HepG2 (cell line): Measurements from ENCODE around the gene DDX28. TPM values are rescaled to one million over a fixed set of nuclear protein-coding genes. Genes with fewer than 3 reads are reported as not detected.

Experiments
- ARID2 ChIP-seq: sonication (generic); formaldehyde crosslinking; IDR thresholded peaks from 2 replicates; pipeline ENCODE4 v1.8.1; 2022; ENCODE audit warnings: mild to moderate bottlenecking, missing genetic modification reagents, borderline replicate concordance
- FOXA1 ChIP-seq, 2 experiments: fragments of 450-650 bp in 1 of 2; sonication (generic) in 1 of 2; formaldehyde crosslinking in 1 of 2; IDR thresholded peaks; 2 replicates each; pipeline versions ENCODE4 v1.4.0 to v1.6.1; 2016 to 2020; ENCODE audit warnings: missing genetic modification reagents in 1 of 2
- HNRNPUL1 ChIP-seq: fragments of 200-400 bp; formaldehyde crosslinking; IDR thresholded peaks from 2 replicates; pipeline ENCODE4 v1.6.1; 2017; ENCODE audit warnings: low read depth, mild to moderate bottlenecking, low read length, moderate library complexity
- HOXA3 ChIP-seq: sonication (generic); formaldehyde crosslinking; IDR thresholded peaks from 2 replicates; pipeline ENCODE4 v1.5.0; 2020; ENCODE audit warnings: missing genetic modification reagents
- IRX3 ChIP-seq: sonication (generic); formaldehyde crosslinking; IDR thresholded peaks from 2 replicates; pipeline ENCODE4 v1.8.1; 2023; ENCODE audit warnings: mild to moderate bottlenecking, low read depth, missing genetic modification reagents, borderline replicate concordance
- MATR3 ChIP-seq: sonication (generic); formaldehyde crosslinking; IDR thresholded peaks from 2 replicates; pipeline ENCODE4 v1.4.0; 2020; ENCODE audit warnings: missing genetic modification reagents
- MBNL3 ChIP-seq: fragments of 250-450 bp; sonication (Bioruptor Pico); conservative IDR thresholded peaks from 2 replicates; pipeline ENCODE4 v1.8.0; 2022; ENCODE audit warnings: mild to moderate bottlenecking, inconsistent platforms
- MLXIP ChIP-seq: sonication (generic); formaldehyde crosslinking; IDR thresholded peaks from 2 replicates; pipeline ENCODE4 v1.9.0; 2021; ENCODE audit warnings: missing genetic modification reagents, borderline replicate concordance
- MTA3 ChIP-seq: sonication (generic); formaldehyde crosslinking; IDR thresholded peaks from 2 replicates; pipeline ENCODE4 v1.4.0; 2020; ENCODE audit warnings: missing genetic modification reagents
- SOX6 ChIP-seq, 2 experiments: fragments of 450-650 bp in 1 of 2; sonication (generic) in 1 of 2; formaldehyde crosslinking in 1 of 2; IDR thresholded peaks; 2 replicates each; pipeline versions ENCODE4 v1.4.0 to v1.6.1; 2017 to 2020; ENCODE audit warnings: antibody characterized with exemption in 1 of 2, mild to moderate bottlenecking in 1 of 2, missing genetic modification reagents in 1 of 2
- SP2 ChIP-seq: sonication (generic); formaldehyde crosslinking; IDR thresholded peaks from 2 replicates; pipeline ENCODE4 v1.5.1; 2020; ENCODE audit warnings: mild to moderate bottlenecking, missing genetic modification reagents
- STAT5B ChIP-seq: sonication (generic); formaldehyde crosslinking; IDR thresholded peaks from 2 replicates; pipeline ENCODE4 v1.4.0; 2020; ENCODE audit warnings: missing genetic modification reagents
- SUZ12 ChIP-seq: fragments of 150-350 bp; IDR thresholded peaks from 2 replicates; pipeline ENCODE4 v1.6.1; 2014; ENCODE audit warnings: low read depth, low read length
- TBL1XR1 ChIP-seq: fragments of 150-350 bp; IDR thresholded peaks from 2 replicates; pipeline ENCODE4 v1.6.1; 2014; ENCODE audit warnings: borderline replicate concordance, low read length; ENCODE audit not compliant: partially characterized antibody
- ZBTB1 ChIP-seq: sonication (generic); formaldehyde crosslinking; IDR thresholded peaks from 2 replicates; pipeline ENCODE4 v1.4.0; 2020; ENCODE audit warnings: missing genetic modification reagents, borderline replicate concordance
- ZBTB20 ChIP-seq: sonication (generic); formaldehyde crosslinking; IDR thresholded peaks from 2 replicates; pipeline ENCODE4 v1.8.1; 2023; ENCODE audit warnings: missing genetic modification reagents, low read depth, mild to moderate bottlenecking, borderline replicate concordance
- ZFP82 ChIP-seq: sonication (generic); formaldehyde crosslinking; IDR thresholded peaks from 2 replicates; pipeline ENCODE4 v1.5.1; 2020; ENCODE audit warnings: mild to moderate bottlenecking, missing genetic modification reagents, borderline replicate concordance
- ZNF282 ChIP-seq: fragments of 450-650 bp; IDR thresholded peaks from 2 replicates; pipeline ENCODE4 v1.6.1; 2018; ENCODE audit not compliant: partially characterized antibody
- ZNF589 ChIP-seq: sonication (generic); formaldehyde crosslinking; conservative IDR thresholded peaks from 2 replicates; pipeline ENCODE4 v1.8.0; 2022; ENCODE audit warnings: mild to moderate bottlenecking, moderate library complexity, missing genetic modification reagents
- polyA plus RNA-seq, 8 experiments: library from polyadenylated mRNA; depleted of rRNA in 3 of 8; stranded (reverse) in 7 of 8; unstranded in 1 of 8; fragments of >200 nt; fragmentation: Illumina TruSeq in 4 of 8; extraction: Trizol in 4 of 8; gene quantifications; 2 replicates each; pipeline versions ENCODE4 v1.2.1 to v1.2.3, GENCODE V29; 2011 to 2016; ENCODE audit warnings: low read depth in 4 of 8, missing spikeins in 1 of 8, mixed read lengths in 1 of 8; ENCODE audit not compliant: insufficient read depth in 1 of 8
- total RNA-seq, 5 experiments: library from RNA; depleted of rRNA; stranded (reverse); fragments of >200 nt; fragmentation: Illumina TruSeq; extraction: Trizol; gene quantifications; 2 replicates each; pipeline ENCODE4 v1.2.3, GENCODE V29; 2016; ENCODE audit warnings: low read depth in 1 of 5
- TF ChIP-seq, protein P1 (sequence below): sonication (generic); formaldehyde crosslinking; IDR thresholded peaks from 2 replicates; pipeline ENCODE4 v1.5.0; 2020; ENCODE audit warnings: missing genetic modification reagents, mild to moderate bottlenecking, borderline replicate concordance
- TF ChIP-seq, protein P2 (sequence below): sonication (generic); formaldehyde crosslinking; IDR thresholded peaks from 2 replicates; pipeline ENCODE4 v1.8.0; 2022; ENCODE audit warnings: mild to moderate bottlenecking, missing genetic modification reagents, moderate library complexity
- TF ChIP-seq, protein P3 (sequence below): sonication (generic); formaldehyde crosslinking; IDR thresholded peaks from 2 replicates; pipeline ENCODE4 v1.8.1; 2023; ENCODE audit warnings: mild to moderate bottlenecking, inconsistent platforms, moderate library complexity, missing genetic modification reagents, borderline replicate concordance

Gene DDX28
- total and polyA plus RNA-seq, 2 of the 13 experiments (the other 11 are each of a cell fraction or from before 2014, with no cell fraction given), result 14.1 to 16.4 TPM

GRCh38 chr16:68022728-68023537 is at the start of gene DDX28, which contains the start of gene DUS2 (continued):
- TF ChIP-seq, protein P1, sequence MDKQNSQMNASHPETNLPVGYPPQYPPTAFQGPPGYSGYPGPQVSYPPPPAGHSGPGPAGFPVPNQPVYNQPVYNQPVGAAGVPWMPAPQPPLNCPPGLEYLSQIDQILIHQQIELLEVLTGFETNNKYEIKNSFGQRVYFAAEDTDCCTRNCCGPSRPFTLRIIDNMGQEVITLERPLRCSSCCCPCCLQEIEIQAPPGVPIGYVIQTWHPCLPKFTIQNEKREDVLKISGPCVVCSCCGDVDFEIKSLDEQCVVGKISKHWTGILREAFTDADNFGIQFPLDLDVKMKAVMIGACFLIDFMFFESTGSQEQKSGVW, result no peak
- TF ChIP-seq IRX3 (CRISPR knock-in tag), result peak; percentile 86; the same call in 1 of the 2 replicates
- TF ChIP-seq HOXA3 (CRISPR knock-in tag), result peak; percentile 98
- TF ChIP-seq ZFP82 (CRISPR knock-in tag), result peak; percentile 98; the same call in 1 of the 2 replicates
- TF ChIP-seq SP2 (CRISPR knock-in tag), result peak; percentile 56
- TF ChIP-seq ZNF589, result peak; percentile 46; the same call in 1 of the 2 replicates
- no peak for TF ChIP-seq MTA3
- TF ChIP-seq MLXIP, result no peak
- no peak for TF ChIP-seq ZNF282
- no peak for TF ChIP-seq MATR3 (CRISPR knock-in tag)
- peak; percentile 98 for TF ChIP-seq ARID2 (CRISPR knock-in tag)
- TF ChIP-seq, protein P2, sequence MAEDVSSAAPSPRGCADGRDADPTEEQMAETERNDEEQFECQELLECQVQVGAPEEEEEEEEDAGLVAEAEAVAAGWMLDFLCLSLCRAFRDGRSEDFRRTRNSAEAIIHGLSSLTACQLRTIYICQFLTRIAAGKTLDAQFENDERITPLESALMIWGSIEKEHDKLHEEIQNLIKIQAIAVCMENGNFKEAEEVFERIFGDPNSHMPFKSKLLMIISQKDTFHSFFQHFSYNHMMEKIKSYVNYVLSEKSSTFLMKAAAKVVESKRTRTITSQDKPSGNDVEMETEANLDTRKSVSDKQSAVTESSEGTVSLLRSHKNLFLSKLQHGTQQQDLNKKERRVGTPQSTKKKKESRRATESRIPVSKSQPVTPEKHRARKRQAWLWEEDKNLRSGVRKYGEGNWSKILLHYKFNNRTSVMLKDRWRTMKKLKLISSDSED (CRISPR knock-in tag), result peak; percentile 69; the same call in 1 of the 2 replicates
- no peak for TF ChIP-seq ZBTB1 (CRISPR knock-in tag)
- TF ChIP-seq FOXA1 (IDR thresholded peaks at IDR 0.05), result no peak
- TF ChIP-seq FOXA1 (CRISPR knock-in tag; IDR thresholded peaks at IDR 0.05), result peak; percentile 76
- no peak for TF ChIP-seq ZBTB20 (CRISPR knock-in tag)
- peak; percentile 52 for TF ChIP-seq TBL1XR1
- TF ChIP-seq MBNL3, result no peak
- peak; percentile 8; the same call in 1 of the 2 replicates for TF ChIP-seq STAT5B
- TF ChIP-seq, protein P3, sequence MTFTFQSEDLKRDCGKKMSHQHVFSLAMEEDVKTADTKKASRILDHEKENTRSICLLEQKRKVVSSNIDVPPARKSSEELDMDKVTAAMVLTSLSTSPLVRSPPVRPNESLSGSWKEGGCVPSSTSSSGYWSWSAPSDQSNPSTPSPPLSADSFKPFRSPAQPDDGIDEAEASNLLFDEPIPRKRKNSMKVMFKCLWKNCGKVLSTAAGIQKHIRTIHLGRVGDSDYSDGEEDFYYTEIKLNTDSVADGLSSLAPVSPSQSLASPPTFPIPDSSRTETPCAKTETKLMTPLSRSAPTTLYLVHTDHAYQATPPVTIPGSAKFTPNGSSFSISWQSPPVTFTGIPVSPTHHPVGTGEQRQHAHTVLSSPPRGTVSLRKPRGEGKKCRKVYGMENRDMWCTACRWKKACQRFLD, result peak; percentile 98
- no peak for TF ChIP-seq SOX6 (IDR thresholded peaks at IDR 0.05)
- TF ChIP-seq SOX6 (CRISPR knock-in tag; IDR thresholded peaks at IDR 0.05), result peak; percentile 75
- TF ChIP-seq SUZ12, result no peak
- TF ChIP-seq HNRNPUL1, result no peak
